HCT116 (cell line): ENCODE data around the gene RNF145. TPM values are rescaled to one million over a fixed set of nuclear protein-coding genes. Genes with fewer than 3 reads are reported as not detected.
A peak's percentile ranks its signal among the peaks of the same experiment; 100 is the strongest.

Experiments
- ATAC-seq: fragments of 200-7000 bp; cut with Tn5 transposase; 2 replicates; pipeline ENCODE4 v1.9.1; 2020; ENCODE audit warnings: mild to moderate bottlenecking, moderate library complexity
- BruUV-seq: library from RNA; stranded (reverse); fragments of 400-500 nt; replicated peaks from 2 replicates; lab custom pipeline; 2021; lab: Mats Ljungman, UMichigan
- CTCF ChIA-PET: fragments of 300-600 bp; sonication (Branson Sonifier 250); formaldehyde crosslinking; loops from one replicate; lab custom pipeline; 2021; ENCODE audit warnings: antibody characterized with exemption; lab: Charles Lee
- POLR2A ChIA-PET: fragments of 300-600, 350-600 bp; sonication (Branson Sonifier 250); formaldehyde crosslinking; loops from one replicate; lab custom pipeline; 2021; ENCODE audit warnings: antibody characterized with exemption; lab: Charles Lee
- RAD21 ChIA-PET, 2 experiments: fragments of 300-600 bp; sonication (Branson Sonifier 250); formaldehyde crosslinking; loops; one replicate each; lab custom pipeline; 2023; ENCODE audit warnings: low total read pairs in 2 of 2; ENCODE audit not compliant: uncharacterized antibody in 2 of 2, unreplicated experiment in 2 of 2, low non-redundant PET in 1 of 2; lab: Charles Lee
- DNase-seq: peaks from one replicate; pipeline ENCODE4 v3.0.0-alpha.2; 2010; ENCODE audit warnings: low read depth, low spot score
- H2AFZ ChIP-seq: fragments of 200-600 bp; shearing (Covaris generic), sonication (generic); 2 replicates; pipeline ENCODE4 v1.6.1; 2017; ENCODE audit warnings: low read depth, mixed run types, mixed read lengths, antibody characterized with exemption, low read length; ENCODE audit not compliant: poor library complexity, severe bottlenecking
- H3K27ac ChIP-seq: 2 replicates; pipeline ENCODE4 v1.5.1; 2012; ENCODE audit warnings: low read depth, low read length
- H3K27me3 ChIP-seq: fragments of 200-600 bp; sonication (generic); 2 replicates; pipeline ENCODE4 v1.6.1; 2016; ENCODE audit warnings: mixed run types, low read length, mixed read lengths; ENCODE audit not compliant: insufficient read depth
- H3K36me3 ChIP-seq, 2 experiments: fragments of 200-500 bp in 1 of 2; fragments of 200-600 bp in 1 of 2; sonication (Bioruptor generic) in 1 of 2; sonication (generic) in 1 of 2; 2 replicates each; pipeline versions ENCODE4 v1.5.1 to v1.6.1; 2014 to 2016; ENCODE audit warnings: low read length in 2 of 2, inconsistent platforms in 1 of 2, mixed read lengths in 1 of 2, mixed run types in 1 of 2; ENCODE audit not compliant: insufficient read depth in 2 of 2, control insufficient read depth in 1 of 2
- H3K4me1 ChIP-seq, 2 experiments: fragments of 200-600 bp in 1 of 2; sonication (generic) in 1 of 2; 2 replicates each; pipeline versions ENCODE4 v1.5.1 to v1.6.1; 2012 to 2017; ENCODE audit warnings: low read length in 2 of 2, inconsistent platforms in 1 of 2, mild to moderate bottlenecking in 1 of 2, mixed read lengths in 1 of 2, mixed run types in 1 of 2, moderate library complexity in 1 of 2; ENCODE audit not compliant: insufficient read depth in 2 of 2, control insufficient read depth in 1 of 2
- H3K4me2 ChIP-seq: fragments of 200-600 bp; sonication (generic); 2 replicates; pipeline ENCODE4 v1.6.1; 2017; ENCODE audit warnings: mixed run types, low read length, mixed read lengths
- H3K4me3 ChIP-seq, 2 experiments: fragments of 200-600 bp in 1 of 2; sonication (generic) in 1 of 2; replicated peaks in 1 of 2; 2 replicates each; pipeline ENCODE4 v1.5.1; 2011 to 2016; ENCODE audit warnings: low read length in 2 of 2, control low read depth in 1 of 2, low read depth in 1 of 2, mild to moderate bottlenecking in 1 of 2, mixed read lengths in 1 of 2, mixed run types in 1 of 2
- H3K79me2 ChIP-seq: fragments of 200-600 bp; sonication (generic); 2 replicates; pipeline ENCODE4 v1.6.1; 2017; ENCODE audit warnings: mild to moderate bottlenecking, mixed run types, low read length, moderate library complexity, mixed read lengths; ENCODE audit not compliant: insufficient read depth
- H3K9ac ChIP-seq: fragments of 200-600 bp; sonication (generic); 2 replicates; pipeline ENCODE4 v1.6.1; 2016; ENCODE audit warnings: low read length, mixed read lengths
- H3K9me2 ChIP-seq: fragments of 200-600 bp; sonication (generic), shearing (Covaris generic); 2 replicates; pipeline ENCODE4 v1.6.1; 2017; ENCODE audit warnings: mixed run types, mild to moderate bottlenecking, moderate library complexity; ENCODE audit not compliant: insufficient read depth
- H3K9me3 ChIP-seq, 2 experiments: fragments of 200-500 bp in 1 of 2; fragments of 200-600 bp in 1 of 2; sonication (Bioruptor generic) in 1 of 2; sonication (generic) in 1 of 2; 2 replicates each; pipeline ENCODE4 v1.6.1; 2014 to 2017; ENCODE audit warnings: low read length in 2 of 2, mixed read lengths in 2 of 2, inconsistent platforms in 1 of 2, low read depth in 1 of 2, mild to moderate bottlenecking in 1 of 2, mixed run types in 1 of 2, moderate library complexity in 1 of 2; ENCODE audit not compliant: control insufficient read depth in 1 of 2, insufficient read depth in 1 of 2
- H4K20me1 ChIP-seq: fragments of 200-600 bp; sonication (generic), shearing (Covaris generic); 2 replicates; pipeline ENCODE4 v1.6.1; 2017; ENCODE audit warnings: mixed run types, mild to moderate bottlenecking, moderate library complexity; ENCODE audit not compliant: insufficient read depth
- CEBPB ChIP-seq: IDR thresholded peaks from 2 replicates; pipeline ENCODE4 v1.6.1; 2012; ENCODE audit warnings: low read depth
- EGR1 ChIP-seq: IDR thresholded peaks from 2 replicates; pipeline ENCODE4 v1.6.1; 2012; ENCODE audit warnings: low read depth
- ELF1 ChIP-seq: IDR thresholded peaks from 2 replicates; pipeline ENCODE4 v1.6.1; 2012; ENCODE audit warnings: low read depth, borderline replicate concordance
- EZH2 ChIP-seq: fragments of 200-600 bp; sonication (generic); IDR thresholded peaks from 2 replicates; pipeline ENCODE4 v1.6.1; 2017; ENCODE audit warnings: antibody characterized with exemption, mixed run types
- FOSL1 ChIP-seq: IDR thresholded peaks from 2 replicates; pipeline ENCODE4 v1.6.1; 2012; ENCODE audit warnings: low read depth
- POLR2AphosphoS5 ChIP-seq: IDR thresholded peaks from 2 replicates; pipeline ENCODE4 v1.6.1; 2011; ENCODE audit warnings: mild to moderate bottlenecking, low read depth, low read length, moderate library complexity
- RAD21 ChIP-seq: IDR thresholded peaks from 2 replicates; pipeline ENCODE4 v1.6.1; 2012; ENCODE audit warnings: low read depth, mild to moderate bottlenecking
- SIN3A ChIP-seq: IDR thresholded peaks from 2 replicates; pipeline ENCODE4 v1.6.1; 2012; ENCODE audit warnings: low read depth
- SP1 ChIP-seq: IDR thresholded peaks from 2 replicates; pipeline ENCODE4 v1.6.1; 2012; ENCODE audit warnings: low read depth
- SRF ChIP-seq: IDR thresholded peaks from 2 replicates; pipeline ENCODE4 v1.6.1; 2012; ENCODE audit warnings: low read depth
- TCF7L2 ChIP-seq: IDR thresholded peaks from 2 replicates; pipeline ENCODE4 v1.7.0; 2011; ENCODE audit warnings: borderline replicate concordance, inconsistent platforms; ENCODE audit not compliant: insufficient read depth, insufficient read length; ENCODE audit errors: extremely low read depth
- YY1 ChIP-seq: IDR thresholded peaks from 2 replicates; pipeline ENCODE4 v1.6.1; 2011; ENCODE audit warnings: low read length, low read depth, moderate library complexity, mild to moderate bottlenecking; ENCODE audit not compliant: insufficient replicate concordance; ENCODE audit errors: extremely low read depth
- ZNF274 ChIP-seq: fragments of 200-500 bp; sonication (Bioruptor generic); IDR thresholded peaks from 2 replicates; pipeline ENCODE4 v1.6.1; 2014; ENCODE audit warnings: mild to moderate bottlenecking, low read depth, low read length, inconsistent platforms
- intact Hi-C: fragments of 100-400 bp; cut with micrococcal nuclease; formaldehyde crosslinking; loops from 2 replicates; pipeline ENCODE4 v1.10.0; 2022
- total RNA-seq: library from RNA; stranded (reverse); gene quantifications from one replicate; pipeline ENCODE4 v1.2.1, GENCODE V29; 2021; ENCODE audit not compliant: unreplicated experiment
- TF ChIP-seq, protein P1 (sequence below): IDR thresholded peaks from 2 replicates; pipeline ENCODE4 v1.6.1; 2011; ENCODE audit warnings: mild to moderate bottlenecking, low read length, moderate library complexity; ENCODE audit not compliant: insufficient replicate concordance; ENCODE audit errors: extremely low read depth
- TF ChIP-seq, protein P2 (sequence below): IDR thresholded peaks from 2 replicates; pipeline ENCODE4 v1.6.1; 2012
- TF ChIP-seq, protein P3 (sequence below): IDR thresholded peaks from 2 replicates; pipeline ENCODE4 v1.6.1; 2012

Gene RNF145
- total RNA-seq, 1 experiment from 2014 or later = 60.6 TPM

DNA sequence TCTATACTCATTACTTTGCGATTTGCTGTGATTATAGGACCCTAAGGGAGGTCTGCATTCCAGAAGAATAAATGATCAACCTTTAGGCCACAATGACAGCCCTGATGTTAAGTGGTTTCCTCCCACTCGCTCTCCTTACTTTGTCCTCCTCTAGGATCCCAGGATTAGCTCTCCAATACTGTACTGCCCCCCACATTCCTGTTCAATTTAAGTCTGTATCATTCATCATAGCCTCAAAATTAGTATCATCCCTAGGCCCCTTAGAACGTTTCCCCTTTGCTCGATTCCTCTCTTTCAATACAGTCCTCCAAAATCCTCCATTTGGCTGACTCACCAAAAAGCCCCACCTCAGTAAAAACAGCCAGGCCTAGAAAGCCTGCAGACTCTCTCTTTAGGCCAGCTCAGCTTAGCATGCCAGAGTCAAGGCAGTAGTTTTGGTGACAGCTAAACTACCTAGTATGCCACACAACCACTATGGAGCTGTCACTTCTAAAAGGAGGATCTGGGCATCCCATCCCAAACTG lies 24.4 kb downstream of the RNF145 start:
- H3K4me1 ChIP-seq = peaks cover 4 to 17% of the 10 kb centered on the region in 2 experiments; a peak in 3 of 4 replicates
- no peak overlapping the region for H2AFZ ChIP-seq
- ATAC-seq = 0 out of 2 replicates have a peak, but pooled peaks have one; percentile 36
- ChIA-PET POLR2A (no interaction called here), CTCF (interaction anchor here (2.1 kb wide), 1 partner anchor 28 kb away, joined by 6 read pairs; no protein-coding TSS in a partner anchor), RAD21 (no interaction called here)
- intact Hi-C loops = no loop called here
- H4K20me1 ChIP-seq = peaks cover 3% of the 10 kb centered on the region; the same call in 1 of the 2 replicates
- no peaks in the 10 kb centered on the region; a peak in 2 of 4 replicates for H3K36me3 ChIP-seq
- no peak overlapping the region for H3K4me3 ChIP-seq
- no peak overlapping the region for H3K9ac ChIP-seq
- BruUV-seq = no TSS peak
- TF ChIP-seq, protein P1, sequence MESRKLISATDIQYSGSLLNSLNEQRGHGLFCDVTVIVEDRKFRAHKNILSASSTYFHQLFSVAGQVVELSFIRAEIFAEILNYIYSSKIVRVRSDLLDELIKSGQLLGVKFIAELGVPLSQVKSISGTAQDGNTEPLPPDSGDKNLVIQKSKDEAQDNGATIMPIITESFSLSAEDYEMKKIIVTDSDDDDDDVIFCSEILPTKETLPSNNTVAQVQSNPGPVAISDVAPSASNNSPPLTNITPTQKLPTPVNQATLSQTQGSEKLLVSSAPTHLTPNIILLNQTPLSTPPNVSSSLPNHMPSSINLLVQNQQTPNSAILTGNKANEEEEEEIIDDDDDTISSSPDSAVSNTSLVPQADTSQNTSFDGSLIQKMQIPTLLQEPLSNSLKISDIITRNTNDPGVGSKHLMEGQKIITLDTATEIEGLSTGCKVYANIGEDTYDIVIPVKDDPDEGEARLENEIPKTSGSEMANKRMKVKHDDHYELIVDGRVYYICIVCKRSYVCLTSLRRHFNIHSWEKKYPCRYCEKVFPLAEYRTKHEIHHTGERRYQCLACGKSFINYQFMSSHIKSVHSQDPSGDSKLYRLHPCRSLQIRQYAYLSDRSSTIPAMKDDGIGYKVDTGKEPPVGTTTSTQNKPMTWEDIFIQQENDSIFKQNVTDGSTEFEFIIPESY = no peak
- TF ChIP-seq FOSL1 (no peak), RAD21 (no peak), ELF1 (no peak), CEBPB (no peak), EZH2 (no peak), POLR2AphosphoS5 (no peak), SRF (no peak), YY1 (no peak), SIN3A (no peak), ZNF274 (no peak), SP1 (no peak), EGR1 (no peak), TCF7L2 (no peak)
- TF ChIP-seq, protein P2, sequence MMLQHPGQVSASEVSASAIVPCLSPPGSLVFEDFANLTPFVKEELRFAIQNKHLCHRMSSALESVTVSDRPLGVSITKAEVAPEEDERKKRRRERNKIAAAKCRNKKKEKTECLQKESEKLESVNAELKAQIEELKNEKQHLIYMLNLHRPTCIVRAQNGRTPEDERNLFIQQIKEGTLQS = no peak
- TF ChIP-seq, protein P3, sequence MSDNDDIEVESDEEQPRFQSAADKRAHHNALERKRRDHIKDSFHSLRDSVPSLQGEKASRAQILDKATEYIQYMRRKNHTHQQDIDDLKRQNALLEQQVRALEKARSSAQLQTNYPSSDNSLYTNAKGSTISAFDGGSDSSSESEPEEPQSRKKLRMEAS = no peak
- H3K4me2 ChIP-seq = no peak overlapping the region
- H3K9me2 ChIP-seq = no peaks in the 10 kb centered on the region
- DNase-seq = no peak
- no peaks in the 10 kb centered on the region for H3K9me3 ChIP-seq
- H3K27me3 ChIP-seq = no peaks in the 10 kb centered on the region
- peaks cover 55% of the 10 kb centered on the region for H3K79me2 ChIP-seq
- H3K27ac ChIP-seq = no peak overlapping the region
